GM21360 (cell line): ENCODE measurements around the gene FBH1.
A peak's percentile ranks its signal among the peaks of the same experiment; 100 is the strongest.
"Not testable (repeated sequence)": the region's sequence is repeated elsewhere in the genome, so short reads cannot be mapped to it uniquely, and the experiment has no call there.

Source experiments
- ATAC-seq: cut with Tn5 transposase; IDR thresholded peaks from one replicate; pipeline ENCODE4 v1.9.1; 2021; ENCODE audit warnings: mild to moderate bottlenecking, moderate library complexity; ENCODE audit not compliant: unreplicated experiment

FBH1 gene

GRCh38 chr10:5902511-5903274 lies 12.7 kb downstream of the FBH1 start:
- ATAC-seq: no peak

DNA sequence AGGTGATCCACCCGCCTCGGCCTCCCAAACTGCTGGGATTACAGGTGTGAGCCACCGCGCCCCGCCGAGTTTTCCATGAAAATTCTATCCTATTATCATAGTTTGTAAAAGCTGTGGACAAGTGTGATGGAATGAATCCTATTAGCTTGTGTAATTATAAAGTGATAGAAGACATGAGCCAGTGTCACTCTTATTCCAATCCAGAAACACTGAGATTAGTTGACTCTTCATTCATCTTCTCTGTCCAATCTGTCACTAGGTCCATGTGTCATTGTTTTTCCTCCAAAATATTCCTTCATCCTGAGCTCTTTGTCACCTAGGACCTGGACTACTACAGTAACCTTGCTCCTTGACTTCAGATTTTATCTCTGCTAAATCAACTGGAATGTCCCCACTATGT lies 13.5 kb downstream of the FBH1 start:
- no peak for ATAC-seq

DNA sequence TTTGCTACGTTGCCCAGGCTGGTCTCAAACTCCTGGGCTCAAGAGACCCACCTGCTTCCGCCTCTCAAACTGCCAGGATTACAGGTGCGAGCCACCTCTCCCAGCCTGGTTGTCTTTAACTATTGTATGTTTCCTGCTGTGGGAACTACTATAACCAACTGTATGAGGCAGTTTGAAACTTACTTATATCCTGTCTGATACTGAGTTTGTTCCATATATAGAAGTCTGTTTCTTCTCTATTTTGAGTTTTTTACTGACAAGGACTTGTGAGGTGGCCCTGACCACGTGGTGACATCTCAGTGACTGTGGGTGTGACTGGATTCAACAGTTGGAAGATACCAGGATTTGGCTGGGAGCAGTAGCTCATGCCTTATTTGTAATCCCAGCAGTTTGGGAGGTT lies 14.2 kb downstream of the FBH1 start:
- peak; percentile 87 for ATAC-seq

GRCh38 chr10:5905854-5906507 lies 15.9 kb downstream of the FBH1 start:
- ATAC-seq: no peak

DNA sequence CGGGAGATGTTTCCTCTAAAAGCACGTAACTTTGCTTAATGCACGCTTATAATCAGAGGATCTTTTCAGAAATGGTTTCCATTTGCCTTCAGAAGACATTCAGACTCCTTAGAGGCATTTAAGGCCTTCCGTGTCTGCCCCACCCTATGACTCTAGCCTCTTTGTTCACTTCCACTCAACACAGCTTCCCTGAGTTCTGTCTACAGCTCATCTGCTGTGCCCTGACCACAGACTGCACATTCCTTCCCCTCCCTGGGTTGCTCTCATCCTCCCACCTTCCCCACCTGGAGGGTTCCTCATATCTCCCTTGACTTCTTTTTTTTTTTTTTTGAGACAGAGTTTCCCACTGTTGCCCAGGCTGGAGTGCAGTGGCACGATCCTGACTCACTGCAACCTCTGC lies 16.6 kb downstream of the FBH1 start:
- no peak for ATAC-seq

- not testable (repeated sequence) for ATAC-seq
Measured at GRCh38 chr10:5908676-5909075, 18.6 kb downstream of the FBH1 start.

- no peak for ATAC-seq
Measured at GRCh38 chr10:5910323-5911100, 20.5 kb downstream of the FBH1 start.

GRCh38 chr10:5911670-5912069 lies 21.6 kb downstream of the FBH1 start:
- ATAC-seq: no peak

DNA sequence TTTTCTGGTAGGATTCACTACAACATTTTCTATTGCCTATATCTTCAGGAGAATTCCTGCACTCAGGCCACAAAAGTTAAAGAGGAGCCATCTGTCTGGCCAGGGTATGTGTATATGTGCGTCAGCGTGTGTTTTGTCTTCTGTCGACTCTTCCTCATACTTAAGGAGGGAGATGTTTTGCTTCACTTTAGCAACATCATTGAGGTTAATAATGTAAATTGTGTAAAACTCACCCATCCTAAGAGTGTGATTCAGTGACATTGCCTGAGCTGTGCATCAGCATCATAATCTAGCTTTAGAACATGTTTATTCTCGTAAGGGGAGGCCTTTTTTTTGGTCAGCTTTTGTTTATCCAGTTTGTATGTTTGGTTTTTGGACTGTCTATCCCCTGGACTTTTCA lies 23.7 kb downstream of the FBH1 start:
- no peak for ATAC-seq

DNA sequence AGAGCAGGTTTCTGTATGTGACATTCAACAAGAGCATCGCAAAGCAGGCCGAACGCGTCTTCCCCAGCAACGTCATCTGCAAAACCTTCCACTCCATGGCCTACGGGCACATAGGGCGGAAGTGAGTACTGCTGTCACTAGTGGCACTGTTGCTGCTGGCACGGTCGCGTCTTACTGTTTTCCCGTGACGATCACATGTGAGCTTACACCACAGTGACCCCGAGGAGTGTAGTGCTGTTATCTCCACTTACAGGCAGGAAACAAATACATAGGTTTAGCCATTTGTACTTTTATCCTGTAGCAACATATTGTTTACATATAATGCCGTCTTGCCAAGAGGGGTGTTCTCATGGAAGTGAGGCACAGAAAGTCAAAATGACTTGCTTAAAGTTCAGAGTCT lies 25.4 kb downstream of the FBH1 start:
- ATAC-seq: no peak

- no peak for ATAC-seq
Measured at GRCh38 chr10:5917305-5917704, 27.3 kb downstream of the FBH1 start.

GRCh38 chr10:5918763-5919162 lies 28.7 kb downstream of the FBH1 start:
- ATAC-seq: no peak

- ATAC-seq: no peak
Measured at GRCh38 chr10:5919568-5919967, 29.5 kb downstream of the FBH1 start.

- no peak for ATAC-seq
Measured at GRCh38 chr10:5921746-5922145, 31.7 kb downstream of the FBH1 start.

GRCh38 chr10:5924889-5925288 lies 34.8 kb downstream of the FBH1 start:
- no peak for ATAC-seq

DNA sequence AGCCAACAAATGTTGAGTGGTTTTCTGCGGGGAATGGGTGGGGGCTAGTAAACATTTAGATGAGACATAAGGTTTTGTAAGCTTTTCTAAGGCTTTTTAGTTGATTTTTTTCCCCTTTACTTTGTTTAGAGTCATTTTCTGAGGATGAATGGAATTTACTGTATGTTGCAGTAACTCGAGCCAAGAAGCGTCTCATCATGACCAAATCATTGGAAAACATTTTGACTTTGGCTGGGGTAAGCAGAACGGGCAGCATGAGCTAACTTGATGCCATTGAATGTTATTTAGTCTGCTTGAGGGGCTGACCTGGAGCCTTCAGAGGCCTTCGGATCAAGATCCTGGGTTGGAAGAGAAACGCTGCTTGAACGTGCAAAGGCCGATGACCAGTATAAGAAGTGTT lies 37.3 kb downstream of the FBH1 start:
- ATAC-seq: no peak

DNA sequence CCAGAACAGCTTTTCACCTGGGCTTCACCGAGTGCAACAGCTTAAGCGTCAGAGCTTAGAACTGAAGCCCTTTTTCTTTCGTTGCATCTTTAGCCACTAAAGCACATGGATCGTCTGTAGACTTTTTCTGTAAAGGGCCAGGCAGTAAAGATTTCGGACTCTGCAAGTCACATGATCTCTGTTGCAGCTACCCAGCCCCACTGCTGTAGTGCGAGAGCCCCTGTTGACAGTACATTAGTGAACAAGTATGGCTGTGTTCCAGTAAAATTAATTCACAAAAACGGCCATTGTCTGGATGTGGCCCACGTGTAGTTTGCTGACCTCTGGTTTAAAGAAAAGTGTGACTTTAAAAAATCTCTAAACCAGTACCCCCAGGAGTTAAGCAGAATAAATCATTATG lies 39.4 kb downstream of the FBH1 start:
- no peak for ATAC-seq

DNA sequence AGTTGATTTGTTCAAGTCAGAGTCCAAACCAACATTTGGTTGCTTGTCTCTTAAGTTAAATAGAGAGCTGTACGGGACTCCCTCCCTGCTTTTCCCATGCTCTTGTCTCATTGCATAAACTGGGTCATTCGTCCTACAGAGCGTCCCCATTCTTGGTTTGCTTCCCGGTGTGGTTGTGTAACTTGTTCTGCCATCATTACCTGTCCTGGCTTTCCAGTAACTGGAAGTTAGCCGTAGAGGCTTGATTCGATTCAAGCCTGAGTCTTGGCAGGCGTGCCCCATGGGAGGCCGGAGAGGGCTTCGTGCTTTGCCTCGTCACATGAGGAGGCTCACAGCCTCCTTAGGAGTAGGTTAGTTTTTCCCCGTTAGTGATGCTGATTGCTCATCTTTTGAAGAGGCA lies 40.2 kb downstream of the FBH1 start:
- no peak for ATAC-seq

- ATAC-seq: no peak
Measured at GRCh38 chr10:5932345-5932744, 42.3 kb downstream of the FBH1 start.

DNA sequence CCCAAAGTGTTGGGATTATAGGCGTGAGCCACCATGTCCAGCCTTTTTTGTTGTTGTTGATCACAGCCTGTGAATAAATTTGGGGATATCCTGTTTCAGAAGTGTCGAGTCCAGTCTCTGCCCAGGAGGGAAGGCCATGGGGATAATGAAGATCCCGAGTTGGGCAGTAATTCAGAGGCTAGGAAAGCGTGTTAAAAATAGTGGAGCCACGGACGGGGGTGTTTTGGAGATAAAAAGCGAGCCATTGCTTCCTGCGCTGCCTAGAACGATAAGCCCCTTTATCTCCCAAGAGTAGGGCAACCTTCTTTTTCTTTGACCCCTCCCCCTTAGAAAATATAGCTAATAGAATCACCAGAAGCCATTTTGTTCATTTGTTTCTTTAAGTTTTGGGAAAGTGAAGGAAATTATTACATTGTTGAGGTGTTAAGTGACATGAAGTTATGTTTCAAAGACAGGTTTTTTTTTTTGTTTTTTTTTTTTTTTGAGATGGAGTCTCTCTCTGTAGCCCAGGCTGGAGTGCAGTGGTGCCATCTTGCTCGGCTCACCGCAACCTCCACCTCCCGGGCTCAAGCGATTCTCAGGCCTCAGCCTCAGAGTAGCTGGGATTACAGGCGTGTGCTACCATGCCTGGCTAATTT lies 44.0 kb downstream of the FBH1 start:
- ATAC-seq: no peak

DNA sequence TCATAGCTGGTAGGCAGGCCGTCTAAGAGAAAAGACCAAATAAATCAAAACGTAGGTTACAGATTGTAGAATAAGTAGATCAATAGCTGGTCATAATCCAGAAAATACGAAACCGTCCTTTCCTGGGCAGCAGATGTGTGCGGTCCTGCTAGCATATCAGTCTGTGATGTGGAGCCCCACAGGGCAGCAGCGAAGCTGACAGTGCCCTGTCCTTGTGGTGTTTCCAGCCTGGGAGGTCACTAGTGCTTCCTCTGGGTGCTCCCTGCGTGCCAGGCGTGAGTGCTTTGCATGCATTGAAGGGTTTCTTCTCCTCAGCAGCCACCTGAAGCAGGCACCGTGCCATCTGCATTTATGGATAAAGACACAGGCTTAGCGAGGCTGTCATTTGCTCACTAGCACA lies 45.6 kb downstream of the FBH1 start:
- ATAC-seq: no peak
